Measurements from ENCODE around the gene HGFAC.

DNA sequence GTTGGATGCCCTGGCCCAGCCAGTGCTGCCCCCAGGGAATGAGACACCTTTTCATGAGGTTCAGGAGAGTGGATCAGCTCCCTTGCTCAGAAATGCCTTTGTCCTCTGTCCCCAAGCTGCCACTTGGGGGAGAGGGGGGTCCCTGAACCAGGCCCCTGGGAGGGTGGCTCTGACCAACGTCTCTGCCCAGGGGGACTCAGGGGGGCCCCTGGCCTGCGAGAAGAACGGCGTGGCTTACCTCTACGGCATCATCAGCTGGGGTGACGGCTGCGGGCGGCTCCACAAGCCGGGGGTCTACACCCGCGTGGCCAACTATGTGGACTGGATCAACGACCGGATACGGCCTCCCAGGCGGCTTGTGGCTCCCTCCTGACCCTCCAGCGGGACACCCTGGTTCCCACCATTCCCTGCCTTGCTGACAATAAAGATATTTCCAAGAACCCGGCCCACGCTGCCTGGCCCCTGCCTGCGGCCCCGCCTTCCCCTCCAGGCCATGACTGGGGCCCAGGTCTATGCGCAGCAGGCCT is 7.3 kb downstream of the HGFAC start:
- TF ChIP-seq, protein P1, sequence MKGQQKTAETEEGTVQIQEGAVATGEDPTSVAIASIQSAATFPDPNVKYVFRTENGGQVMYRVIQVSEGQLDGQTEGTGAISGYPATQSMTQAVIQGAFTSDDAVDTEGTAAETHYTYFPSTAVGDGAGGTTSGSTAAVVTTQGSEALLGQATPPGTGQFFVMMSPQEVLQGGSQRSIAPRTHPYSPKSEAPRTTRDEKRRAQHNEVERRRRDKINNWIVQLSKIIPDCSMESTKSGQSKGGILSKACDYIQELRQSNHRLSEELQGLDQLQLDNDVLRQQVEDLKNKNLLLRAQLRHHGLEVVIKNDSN (IDR thresholded peaks at IDR 0.05; ENCODE audit: borderline replicate concordance, extremely low read length, insufficient read depth, low read depth, low read length) = no peak
- TF ChIP-seq SIX5 (IDR thresholded peaks at IDR 0.05; ENCODE audit: low read depth, low read length, severe bottlenecking) (no peak), POLR2AphosphoS2 (IDR thresholded peaks at IDR 0.05; ENCODE audit: low read depth, low read length) (no peak), NR2C2 (IDR thresholded peaks at IDR 0.05; ENCODE audit: borderline replicate concordance, control insufficient read depth, insufficient read length, low read depth) (no peak), HCFC1 (IDR thresholded peaks at IDR 0.05; ENCODE audit: low read length) (no peak), TBL1XR1 (IDR thresholded peaks at IDR 0.05; ENCODE audit: low read depth, low read length) (no peak), TAF1 (IDR thresholded peaks at IDR 0.05; ENCODE audit: borderline replicate concordance, low read depth, low read length) (no peak), KAT2A (conservative IDR thresholded peaks at IDR 0.05; ENCODE audit: control insufficient read depth, low read depth, low read length) (no peak), CREM (IDR thresholded peaks at IDR 0.05; ENCODE audit: low read depth) (no peak), HDAC2 (IDR thresholded peaks at IDR 0.05) (no peak), SIN3A (IDR thresholded peaks at IDR 0.05; ENCODE audit: low read depth, low read length) (no peak), POU2F2 (IDR thresholded peaks at IDR 0.05; ENCODE audit: borderline replicate concordance, low read depth, low read length) (no peak)
- TF ChIP-seq, protein P2, sequence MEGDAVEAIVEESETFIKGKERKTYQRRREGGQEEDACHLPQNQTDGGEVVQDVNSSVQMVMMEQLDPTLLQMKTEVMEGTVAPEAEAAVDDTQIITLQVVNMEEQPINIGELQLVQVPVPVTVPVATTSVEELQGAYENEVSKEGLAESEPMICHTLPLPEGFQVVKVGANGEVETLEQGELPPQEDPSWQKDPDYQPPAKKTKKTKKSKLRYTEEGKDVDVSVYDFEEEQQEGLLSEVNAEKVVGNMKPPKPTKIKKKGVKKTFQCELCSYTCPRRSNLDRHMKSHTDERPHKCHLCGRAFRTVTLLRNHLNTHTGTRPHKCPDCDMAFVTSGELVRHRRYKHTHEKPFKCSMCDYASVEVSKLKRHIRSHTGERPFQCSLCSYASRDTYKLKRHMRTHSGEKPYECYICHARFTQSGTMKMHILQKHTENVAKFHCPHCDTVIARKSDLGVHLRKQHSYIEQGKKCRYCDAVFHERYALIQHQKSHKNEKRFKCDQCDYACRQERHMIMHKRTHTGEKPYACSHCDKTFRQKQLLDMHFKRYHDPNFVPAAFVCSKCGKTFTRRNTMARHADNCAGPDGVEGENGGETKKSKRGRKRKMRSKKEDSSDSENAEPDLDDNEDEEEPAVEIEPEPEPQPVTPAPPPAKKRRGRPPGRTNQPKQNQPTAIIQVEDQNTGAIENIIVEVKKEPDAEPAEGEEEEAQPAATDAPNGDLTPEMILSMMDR (IDR thresholded peaks at IDR 0.05 in 2 of 3, conservative IDR thresholded peaks at IDR 0.05 in 1 of 3; ENCODE audit: control insufficient read depth in 2 of 3, extremely low read depth in 1 of 3, insufficient read depth in 1 of 3, low read depth in 3 of 3, low read length in 3 of 3) = no peak
- TF ChIP-seq, protein P3, sequence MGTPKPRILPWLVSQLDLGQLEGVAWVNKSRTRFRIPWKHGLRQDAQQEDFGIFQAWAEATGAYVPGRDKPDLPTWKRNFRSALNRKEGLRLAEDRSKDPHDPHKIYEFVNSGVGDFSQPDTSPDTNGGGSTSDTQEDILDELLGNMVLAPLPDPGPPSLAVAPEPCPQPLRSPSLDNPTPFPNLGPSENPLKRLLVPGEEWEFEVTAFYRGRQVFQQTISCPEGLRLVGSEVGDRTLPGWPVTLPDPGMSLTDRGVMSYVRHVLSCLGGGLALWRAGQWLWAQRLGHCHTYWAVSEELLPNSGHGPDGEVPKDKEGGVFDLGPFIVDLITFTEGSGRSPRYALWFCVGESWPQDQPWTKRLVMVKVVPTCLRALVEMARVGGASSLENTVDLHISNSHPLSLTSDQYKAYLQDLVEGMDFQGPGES (IDR thresholded peaks at IDR 0.05) = no peak

Measured in GM12878 (cell line).